Heart right ventricle (tissue), 16 donors: ENCODE data around the gene ARHGAP1. TPM values are rescaled to one million over a fixed set of nuclear protein-coding genes. Genes with fewer than 3 reads are reported as not detected.
A peak's percentile ranks its signal among the peaks of the same experiment; 100 is the strongest.

Experiments used
- ATAC-seq, 8 donors: fragments of 200-7000 bp; cut with Tn5 transposase; one replicate each; pipeline ENCODE4 v1.9.1; 2020; ENCODE audit warnings: mild to moderate bottlenecking in 8 of 8, moderate library complexity in 8 of 8, moderate number of reproducible peaks in 1 of 8
- DNase-seq, 2 donors: peaks; one replicate each; pipeline ENCODE4 v3.0.0-alpha.2; 2020
- H3K27ac ChIP-seq, 10 donors: fragments of 200-600 bp; sonication (generic) in 2 of 10; one replicate each; pipeline versions ENCODE4 v1.5.0 to v1.8.0; 2020 to 2022; ENCODE audit warnings: mild to moderate bottlenecking in 3 of 10
- H3K27me3 ChIP-seq, 7 donors: fragments of 200-600 bp; one replicate each; pipeline ENCODE4 v1.8.0; 2021 to 2022; ENCODE audit warnings: mild to moderate bottlenecking in 2 of 7
- H3K36me3 ChIP-seq, 9 donors: fragments of 200-600 bp; sonication (generic) in 1 of 9; one replicate each; pipeline versions ENCODE4 v1.5.0 to v1.8.0; 2020 to 2022; ENCODE audit warnings: mild to moderate bottlenecking in 2 of 9
- H3K4me1 ChIP-seq, 9 donors: fragments of 200-600 bp; sonication (generic) in 1 of 9; one replicate each; pipeline versions ENCODE4 v1.5.0 to v1.8.0; 2020 to 2022; ENCODE audit warnings: mild to moderate bottlenecking in 4 of 9
- H3K4me3 ChIP-seq, 10 donors: fragments of 200-600 bp; sonication (generic) in 2 of 10; one replicate each; pipeline versions ENCODE4 v1.5.0 to v1.8.0; 2020 to 2022; ENCODE audit warnings: mild to moderate bottlenecking in 7 of 10, moderate library complexity in 2 of 10
- H3K9me3 ChIP-seq, 11 donors: fragments of 200-600 bp in 10 of 11; sonication (generic) in 2 of 11; one replicate each; pipeline versions ENCODE4 v1.5.0 to v1.8.0; 2013 to 2022; ENCODE audit warnings: mild to moderate bottlenecking in 2 of 11, control low read depth in 1 of 11, moderate library complexity in 1 of 11
- CTCF ChIP-seq, 9 donors: fragments of 200-600 bp; sonication (generic) in 2 of 9; IDR thresholded peaks; one replicate each; pipeline versions ENCODE4 v1.5.0 to v1.8.0; 2021 to 2022; ENCODE audit warnings: antibody characterized with exemption in 9 of 9, mild to moderate bottlenecking in 5 of 9, moderate library complexity in 1 of 9
- WGBS, 2 donors: extraction: QIAGEN DNeasy Blood & Tissue Kit; methylation state at CpG; one replicate each; pipeline ENCODE4 v1.1.7; 2013; ENCODE audit warnings: inconsistent platforms in 1 of 2; 5-methylcytosine and 5-hydroxymethylcytosine counted together
- intact Hi-C, 10 donors: fragments of 100-400 bp; cut with DNase I; formaldehyde crosslinking; loops; one replicate each; pipeline versions ENCODE4 v1.11.1 to v1.14.2; 2022
- polyA plus RNA-seq, 2 donors: library from polyadenylated mRNA; stranded (reverse); fragments of 200-250 nt; gene quantifications; one replicate each; pipeline ENCODE4 v1.2.3, GENCODE V29; 2013
- total RNA-seq, 10 donors: library from RNA; stranded (reverse); fragmentation: NEBNext Ultra II Directional in 3 of 10; extraction: Animal tissue kit (Norgen Biotek cat#: 25700) in 3 of 10; gene quantifications; one replicate each; pipeline versions ENCODE4 v1.2.1 to v1.2.4, GENCODE V29; 2021 to 2023
- donor health status: Arrhythmogenic right ventricular cardiomyopathy.
- donor health status: ischemic (EF 13 %, LVEDD 7.1; RV severe dilation, severe dysfunction).
- donor health status: healthy with polysubstance abuse.
- donor health status: DM: no; HTN: yes; CAD: no.
- donor health status: DM: no; HTN: no; CAD: no.
- donor health status: ischemic (EF 25% LVEDD 6.9; RV normal size, moderate dysfunction).
- donor health status: ischemic (EF 25% LVEDD 5.7; RV mildly dilated, moderate dysfunction).
- donor health status: healthy.
- donor health status: DM: yes; HTN: yes; CAD: no.
- donor health status: Ischemic cardiomyopathy.
- donor health status: ischemic (EF 35%, LVEDD 5.7; RV mildly dilated, moderate dysfunction).
- donor health status: nonischemic (EF 11% LVEDD 7.7; RV severe dilation, severe dysfunction).
- donor health status: DM: yes; HTN: yes; CAD: no.
- donor health status: PGD.
- donor health status: ischemic (EF 29% LVEDD 5.4; RV normal size, mild dysfunction).
- donor health status: nonischemic (EF 23%, LVEDD 6.1; RV moderate dilation, normal function).

Gene ARHGAP1
- total and polyA plus RNA-seq, 12 donors, result 28.4 to 268 (median 124) TPM

GRCh38 chr11:46661836-46662235 is 38.6 kb downstream of the ARHGAP1 start:
- Histone ChIP-seq H3K4me1 (peaks cover 9 to 47% (median 28%) of the 10 kb centered on the region in 9 donors), H3K4me3 (no peak overlapping the region), H3K27ac (peak overlapping the region in 3 of 10 donors; percentile 26 to 47 (median 32)), H3K27me3 (no peaks in the 10 kb centered on the region), H3K9me3 (no peaks in the 10 kb centered on the region), H3K36me3 (peaks cover 0 to 100% (median 44%) of the 10 kb centered on the region in 9 donors)
- intact Hi-C loops, result no loop called here
- DNase-seq, result no peak
- TF ChIP-seq CTCF (IDR thresholded peaks at IDR 0.05), result no peak
- no peak for ATAC-seq

- no peaks in the 10 kb centered on the region for H3K9me3 ChIP-seq
- no peak for TF ChIP-seq CTCF (IDR thresholded peaks at IDR 0.05)
- peaks cover 3 to 38% (median 23%) of the 10 kb centered on the region in 9 donors for H3K4me1 ChIP-seq
- H3K27me3 ChIP-seq, result no peaks in the 10 kb centered on the region
- peaks cover 0 to 100% (median 45%) of the 10 kb centered on the region in 9 donors for H3K36me3 ChIP-seq
- ATAC-seq, result peak in 3 of 8 donors; percentile 25 to 59 (median 39)
- no peak overlapping the region for H3K4me3 ChIP-seq
- DNase-seq, result no peak
- peak overlapping the region in 6 of 10 donors; percentile 11 to 49 (median 32) for H3K27ac ChIP-seq
- 80 to 83% methylated on average over 1 of the region's 1 CpG for WGBS, 2 donors
- intact Hi-C loops, result no loop called here
Measured at GRCh38 chr11:46659908-46660307, 40.5 kb downstream of the ARHGAP1 start.

GRCh38 chr11:46658259-46658658 is 42.2 kb downstream of the ARHGAP1 start:
- H3K27ac ChIP-seq, result peak overlapping the region in 6 of 10 donors; percentile 14 to 59 (median 38)
- no peak for TF ChIP-seq CTCF (IDR thresholded peaks at IDR 0.05)
- DNase-seq (no peak), ATAC-seq (peak in 4 of 8 donors; percentile 10 to 72 (median 36))
- no peaks in the 10 kb centered on the region for H3K9me3 ChIP-seq
- intact Hi-C loops, result no loop called here
- WGBS, 2 donors, result 86 to 88% methylated on average over 4 of the region's 4 CpGs
- H3K27me3 ChIP-seq, result no peaks in the 10 kb centered on the region
- H3K4me3 ChIP-seq, result no peak overlapping the region
- H3K36me3 ChIP-seq, result peaks cover 0 to 100% (median 57%) of the 10 kb centered on the region in 9 donors
- H3K4me1 ChIP-seq, result peaks cover 3 to 23% (median 15%) of the 10 kb centered on the region in 9 donors

- no peaks in the 10 kb centered on the region for H3K27me3 ChIP-seq
Measured at GRCh38 chr11:46657186-46657585, 43.2 kb downstream of the ARHGAP1 start.

More at GRCh38 chr11:46657186-46657585, 43.2 kb downstream of the ARHGAP1 start:
- intact Hi-C loops, result no loop called here
- Histone ChIP-seq H3K4me3 (no peak overlapping the region), H3K9me3 (no peaks in the 10 kb centered on the region), H3K4me1 (peaks cover 3 to 23% (median 15%) of the 10 kb centered on the region in 9 donors), H3K27ac (peak overlapping the region in 6 of 10 donors; percentile 4 to 68 (median 52)), H3K36me3 (peaks cover 0 to 100% (median 64%) of the 10 kb centered on the region in 9 donors)
- WGBS, 2 donors, result 72 to 78% methylated on average over 3 of the region's 3 CpGs
- no peak for TF ChIP-seq CTCF (IDR thresholded peaks at IDR 0.05)
- DNase-seq (no peak), ATAC-seq (peak in 4 of 8 donors; percentile 34 to 77 (median 70))
